ENCODE measurements around the gene HIRIP3.

Gene HIRIP3

GRCh38 chr16:29983420-29984136 is 11.8 kb downstream of the HIRIP3 start:
- no peak for DNase-seq (ENCODE audit: low spot score)

- DNase-seq (ENCODE audit: low spot score), result no peak
Observed at GRCh38 chr16:29982560-29983419, 12.6 kb downstream of the HIRIP3 start.

DNA sequence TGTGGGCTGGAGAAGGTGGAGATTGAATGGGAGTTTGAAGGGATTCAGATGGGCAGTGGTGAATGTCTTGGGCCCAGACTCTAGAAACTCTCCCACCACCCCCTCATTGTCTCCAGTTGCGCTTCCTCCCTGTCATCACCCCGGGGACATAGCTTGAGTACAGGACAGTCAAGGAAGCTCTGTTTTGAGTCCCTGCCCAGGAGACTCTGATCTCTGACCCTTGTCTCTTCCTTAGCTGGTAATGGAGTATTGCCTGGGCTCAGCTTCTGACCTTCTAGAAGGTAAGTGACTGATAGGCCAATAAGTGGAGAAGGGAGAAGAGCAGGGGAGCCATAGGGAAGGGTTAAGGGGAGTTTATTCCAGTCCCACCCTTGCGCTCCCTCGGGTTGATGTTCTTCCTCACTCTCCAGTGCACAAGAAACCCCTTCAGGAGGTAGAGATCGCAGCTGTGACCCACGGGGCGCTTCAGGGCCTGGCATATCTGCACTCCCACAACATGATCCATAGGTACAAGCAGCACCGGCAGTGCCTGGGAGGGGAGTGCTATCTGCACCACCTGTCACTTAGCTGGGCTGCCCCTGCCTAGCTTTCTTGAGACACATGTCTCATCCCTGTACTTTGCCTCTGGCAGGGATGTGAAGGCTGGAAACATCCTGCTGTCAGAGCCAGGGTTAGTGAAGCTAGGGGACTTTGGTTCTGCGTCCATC is 16.7 kb downstream of the HIRIP3 start:
- no peak for DNase-seq (ENCODE audit: low spot score)

- no peak for DNase-seq (ENCODE audit: low spot score)
Observed at GRCh38 chr16:29978081-29978480, 17.3 kb downstream of the HIRIP3 start.

DNA sequence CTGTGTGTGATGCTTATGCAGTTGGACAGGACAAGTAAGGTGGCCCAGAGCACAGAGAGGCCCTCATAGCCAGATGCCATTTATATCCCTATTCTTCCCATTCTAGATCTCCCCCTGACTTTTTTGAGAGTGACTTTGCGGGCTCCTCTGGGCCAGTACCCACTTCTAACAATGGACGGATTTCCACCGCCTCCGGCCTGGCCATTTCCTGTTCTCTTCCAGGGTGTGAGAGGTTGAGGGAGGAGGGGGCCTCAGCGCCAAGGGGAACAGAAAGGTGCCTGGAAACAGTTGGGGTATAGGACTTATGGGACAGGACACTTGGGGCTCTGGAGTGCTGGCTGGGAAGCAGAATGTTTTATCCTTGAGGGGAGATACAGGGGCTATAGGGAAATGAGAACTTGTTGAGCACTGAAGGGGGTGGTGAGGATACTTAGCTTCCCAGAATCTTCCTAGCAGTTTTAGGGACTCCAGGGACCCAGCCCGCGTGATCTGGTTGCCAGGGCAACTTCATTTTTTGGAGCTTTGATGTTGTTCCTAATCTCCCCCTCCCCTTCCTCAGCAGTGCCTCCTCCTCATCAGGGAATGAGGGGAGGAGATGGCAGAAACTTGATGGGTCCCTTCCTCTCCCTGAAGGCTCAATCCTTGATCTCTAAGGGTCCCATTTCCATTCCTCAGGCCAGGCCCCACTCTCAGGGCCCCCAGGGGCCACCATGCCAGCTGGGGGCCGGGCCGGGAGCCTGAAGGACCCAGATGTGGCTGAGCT is 18.2 kb downstream of the HIRIP3 start:
- no peak for DNase-seq (ENCODE audit: low spot score)

DNA sequence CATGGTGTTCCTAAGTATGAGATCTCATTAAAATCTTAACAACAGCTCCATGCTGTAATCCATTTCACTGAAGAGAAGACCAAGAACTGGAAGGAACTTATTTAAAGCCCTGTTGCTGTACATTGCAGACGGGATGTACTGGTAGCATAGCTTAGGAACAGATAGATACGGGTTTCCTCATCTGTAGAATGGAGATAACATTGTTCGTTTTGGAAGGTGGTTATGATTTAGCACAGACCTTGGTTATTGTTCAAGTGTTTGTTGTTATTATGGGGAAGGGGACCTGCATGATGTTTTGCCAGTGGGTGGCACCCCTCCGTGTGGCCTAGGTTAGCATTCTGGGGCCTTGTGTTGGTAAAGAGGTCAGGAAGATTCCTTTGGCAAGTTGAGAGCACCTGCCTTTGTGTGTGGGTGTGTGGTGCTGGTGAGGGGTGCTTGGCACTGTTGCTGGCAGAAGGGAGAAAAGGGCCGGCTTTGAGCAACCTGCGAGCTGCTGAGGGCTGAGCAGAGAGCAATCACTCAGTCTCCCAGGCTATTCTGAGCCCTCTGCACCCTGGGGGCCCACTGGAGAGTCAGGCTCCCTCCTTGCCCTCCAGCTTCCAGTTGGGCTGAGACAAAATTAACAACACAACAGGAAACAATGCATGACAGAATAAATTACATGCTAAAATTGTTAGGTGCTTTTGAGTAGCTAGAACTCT is 19.5 kb downstream of the HIRIP3 start:
- no peak for DNase-seq (ENCODE audit: low spot score)

- no peak for DNase-seq (ENCODE audit: low spot score)
Observed at GRCh38 chr16:29975134-29975538, 20.3 kb downstream of the HIRIP3 start.

DNA sequence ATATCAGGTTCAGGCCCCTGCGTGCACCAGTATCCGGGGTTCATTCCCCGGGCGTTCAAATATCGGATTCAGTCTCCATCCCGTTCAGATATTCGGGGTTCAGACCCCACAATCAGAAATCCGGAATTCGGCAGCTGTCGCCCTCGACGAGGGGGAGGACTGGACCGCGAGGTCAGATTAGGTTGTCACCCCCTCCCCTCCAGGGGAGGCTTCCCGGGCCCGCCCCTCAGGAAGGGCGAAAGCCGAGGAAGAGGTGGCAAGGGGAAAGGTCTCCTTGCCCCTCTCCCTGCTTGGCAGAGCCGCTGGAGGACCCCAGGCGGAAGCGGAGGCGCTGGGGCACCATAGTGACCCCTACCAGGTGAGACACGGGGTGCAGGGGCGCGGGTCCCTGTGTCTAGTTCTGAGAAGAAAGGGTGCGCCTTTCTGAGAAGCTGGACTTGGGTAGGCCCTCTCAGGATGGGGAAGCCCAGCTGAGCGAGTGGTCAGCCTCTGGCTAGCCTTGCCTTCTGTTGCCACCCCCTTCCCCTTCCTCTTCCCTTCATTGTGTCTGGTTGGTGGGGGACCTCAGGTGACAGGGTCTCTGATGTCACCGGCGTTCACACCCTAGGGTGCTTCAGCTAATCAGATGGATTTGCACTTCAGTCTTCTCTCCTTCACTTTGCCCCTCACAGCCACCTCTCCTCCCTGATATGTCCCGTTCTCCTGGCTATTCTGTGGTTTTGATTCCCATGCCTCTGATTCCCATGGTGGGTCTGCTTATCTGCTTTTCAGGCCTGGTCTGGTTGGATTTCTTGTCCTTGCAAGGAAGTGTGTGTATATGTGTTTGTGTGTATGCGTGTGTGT is 20.9 kb downstream of the HIRIP3 start:
- DNase-seq (ENCODE audit: low spot score), result no peak

DNA sequence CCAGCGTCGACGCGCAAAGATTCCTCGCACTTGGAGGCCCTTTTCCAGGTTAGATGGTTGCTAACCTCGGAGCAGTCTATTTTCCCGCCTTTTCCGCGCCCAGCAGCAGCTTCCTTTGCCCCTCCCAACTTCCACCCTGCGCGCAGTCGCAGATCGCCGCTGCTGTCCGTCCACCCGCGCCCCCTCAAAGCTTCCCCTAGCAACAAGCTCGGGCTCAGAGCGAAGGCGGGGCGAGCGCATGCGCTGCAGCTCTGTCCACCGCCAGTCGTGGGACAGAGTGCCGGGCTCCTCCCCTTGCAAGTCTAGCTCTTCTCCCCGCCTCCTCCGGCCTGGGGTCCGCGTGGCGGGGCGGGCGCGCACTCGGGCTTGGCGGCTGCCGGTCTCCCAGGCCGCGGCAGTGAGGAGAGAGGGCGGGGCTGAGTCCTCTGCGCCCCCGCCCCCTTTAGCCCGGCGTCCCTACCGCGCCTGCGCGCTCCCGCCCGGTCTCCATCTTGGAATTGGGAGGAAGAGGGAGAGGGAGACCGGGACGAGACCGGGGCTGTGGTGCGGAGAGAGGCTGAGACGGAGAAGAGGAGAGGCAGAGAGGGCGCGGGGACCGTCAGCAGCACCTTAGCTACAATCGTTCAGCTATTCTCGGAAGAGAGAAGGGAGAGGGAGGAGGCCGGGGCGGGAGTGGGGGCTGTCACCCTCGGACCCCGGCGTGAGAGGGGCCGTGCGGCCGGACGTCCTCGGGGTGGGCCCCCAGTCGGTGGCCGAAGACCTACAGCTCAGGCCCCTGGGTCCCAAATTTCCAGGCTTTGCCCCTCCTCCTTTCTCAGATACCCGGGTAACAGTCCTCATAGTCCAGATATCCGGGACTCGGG is 21.8 kb downstream of the HIRIP3 start, which contains the start of gene TAOK2:
TAOK2 (plus strand) TSS at position 485 of the 863 bp plus-strand sequence. CDS start 3,905 bp downstream, outside the sequence.
- peak; percentile 99 for DNase-seq (ENCODE audit: low spot score)

GRCh38 chr16:29972992-29973383 is 22.4 kb downstream of the HIRIP3 start:
- no peak for DNase-seq (ENCODE audit: low spot score)

DNA sequence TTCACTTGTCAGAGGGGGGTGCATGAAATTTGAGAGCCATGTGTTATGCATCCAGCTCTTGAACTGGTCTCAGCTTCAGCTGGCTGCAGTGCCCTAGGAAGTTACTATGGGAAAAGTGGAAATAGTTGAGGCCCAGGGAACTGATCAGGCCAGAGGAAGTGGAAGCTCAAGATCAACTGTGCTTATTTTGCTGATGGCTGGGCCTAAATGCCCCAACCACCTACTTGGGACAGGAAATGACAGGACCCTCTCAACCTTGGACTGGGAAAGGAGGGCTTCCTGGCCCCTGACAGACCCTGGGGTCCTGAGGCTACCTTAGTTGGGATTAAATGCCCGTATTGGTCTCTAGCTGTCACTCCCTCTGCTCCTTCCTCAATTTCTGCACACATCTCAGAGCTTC is 22.9 kb downstream of the HIRIP3 start:
- no peak for DNase-seq (ENCODE audit: low spot score)

- no peak for DNase-seq (ENCODE audit: low spot score)
Observed at GRCh38 chr16:29971304-29971703, 24.1 kb downstream of the HIRIP3 start.

GRCh38 chr16:29968205-29968604 is 27.2 kb downstream of the HIRIP3 start:
- no peak for DNase-seq (ENCODE audit: low spot score)

DNA sequence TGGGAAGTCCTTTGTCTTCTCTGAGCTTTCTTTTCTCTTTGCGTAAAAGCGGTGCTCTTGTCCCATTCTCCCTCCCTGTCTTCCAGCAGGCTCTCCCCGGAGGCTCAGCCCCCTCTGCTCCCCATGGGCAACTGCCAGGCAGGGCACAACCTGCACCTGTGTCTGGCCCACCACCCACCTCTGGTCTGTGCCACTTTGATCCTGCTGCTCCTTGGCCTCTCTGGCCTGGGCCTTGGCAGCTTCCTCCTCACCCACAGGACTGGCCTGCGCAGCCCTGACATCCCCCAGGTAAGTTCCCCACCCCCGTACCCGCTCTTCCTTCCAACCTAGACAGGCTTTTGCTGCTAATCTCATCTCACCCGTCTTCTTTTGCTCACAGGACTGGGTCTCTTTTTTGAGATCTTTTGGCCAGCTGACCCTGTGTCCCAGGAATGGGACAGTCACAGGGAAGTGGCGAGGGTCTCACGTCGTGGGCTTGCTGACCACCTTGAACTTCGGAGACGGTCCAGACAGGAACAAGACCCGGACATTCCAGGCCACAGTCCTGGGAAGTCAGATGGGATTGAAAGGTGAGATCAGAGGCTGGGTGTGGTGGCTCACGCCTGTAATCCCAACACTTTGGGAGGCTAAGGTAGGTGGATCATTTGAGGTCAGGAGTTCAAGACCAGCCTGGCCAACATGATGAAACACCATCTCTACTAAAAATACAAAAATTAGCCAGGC is 32.2 kb downstream of the HIRIP3 start:
- DNase-seq (ENCODE audit: low spot score), result no peak

DNA sequence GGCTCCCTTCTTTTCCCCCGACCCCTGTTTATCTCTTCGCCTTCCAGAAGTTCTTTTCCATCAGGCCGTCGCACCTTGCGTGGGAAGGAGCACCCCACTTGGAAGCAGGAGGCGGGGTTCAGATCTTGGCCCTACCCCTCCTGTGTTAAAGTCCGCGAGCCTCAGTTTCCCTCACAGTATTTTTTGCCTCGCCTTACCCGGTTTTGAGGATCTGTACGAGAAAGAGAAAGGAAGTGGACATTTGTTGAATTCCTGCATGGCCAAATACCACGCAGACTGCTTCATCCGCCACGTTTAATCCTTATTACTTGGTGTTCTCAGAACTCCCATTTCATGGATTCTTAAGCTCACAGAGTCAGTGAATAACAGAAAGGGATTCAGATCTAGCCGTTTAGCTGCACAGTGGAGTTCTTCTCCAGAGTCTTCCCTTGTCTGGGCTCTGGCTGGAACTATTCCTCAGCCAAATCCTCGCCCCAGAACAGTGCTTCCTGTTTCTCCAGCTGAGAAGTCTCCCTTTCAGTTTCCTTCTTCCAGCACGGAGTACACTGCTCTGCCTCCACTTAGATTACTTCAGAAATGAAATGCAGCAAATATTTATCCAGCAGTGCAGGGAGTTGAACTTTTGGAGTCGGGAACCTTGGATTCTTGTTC is 32.9 kb downstream of the HIRIP3 start:
- no peak for DNase-seq (ENCODE audit: low spot score)

GRCh38 chr16:29961479-29962343 is 33.7 kb downstream of the HIRIP3 start, which contains the start of gene TMEM219:
Gene TMEM219 (plus strand): TSS chr16:29962079. CDS start chr16:29963144, 1,065 bp downstream.
- peak; percentile 94 for DNase-seq (ENCODE audit: low spot score)

DNA sequence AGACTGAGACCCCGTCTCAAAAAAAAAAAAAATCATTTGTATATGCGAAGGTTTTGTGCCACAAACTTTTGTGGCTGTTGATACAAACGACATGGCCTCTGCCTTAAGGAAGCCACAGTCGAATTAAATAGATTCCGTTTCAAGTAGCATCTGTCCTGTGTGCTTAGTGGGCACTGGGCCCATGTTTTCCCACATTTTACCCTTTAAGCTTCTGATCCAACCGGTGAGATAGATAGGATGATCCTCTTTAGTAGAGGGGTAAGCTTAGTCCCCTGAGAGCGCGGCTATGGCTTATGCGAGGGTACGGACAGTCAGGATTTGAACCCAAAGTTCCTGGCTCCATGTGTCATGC is 34.3 kb downstream of the HIRIP3 start:
- DNase-seq (ENCODE audit: low spot score), result no peak

Data from putamen (tissue), 1 donor.